Right renal cortex interstitium (tissue), 3 donors: ENCODE measurements around the gene ITPRIPL2. TPM values are rescaled to one million over a fixed set of nuclear protein-coding genes. Genes with fewer than 3 reads are reported as not detected.

Source experiments
- polyA plus RNA-seq, 3 donors: library from polyadenylated mRNA; unstranded; fragments of 120-200 nt; gene quantifications; one replicate each; pipeline ENCODE4 v1.2.1, GENCODE V29; 2013; ENCODE audit not compliant: insufficient read length in 3 of 3

The ITPRIPL2 gene
- polyA plus RNA-seq, 3 donors = 15.2 to 16.6 (median 15.8) TPM

Other genes with a start within 250 kb of the ITPRIPL2 start
- gene SMG1, start 187.6 kb upstream of the ITPRIPL2 start, polyA plus RNA-seq = 10 to 100 TPM; 48.5 to 53.7 (median 53.0) TPM
- gene TMC7, start 130.0 kb upstream of the ITPRIPL2 start, polyA plus RNA-seq = 1 to 10 TPM; 1.6 to 1.7 (median 1.7) TPM
- gene COQ7, start 46.4 kb upstream of the ITPRIPL2 start, polyA plus RNA-seq = 10 to 100 TPM; 30.5 to 34.4 (median 32.1) TPM
- gene SYT17, start 54.3 kb downstream of the ITPRIPL2 start, polyA plus RNA-seq = 10 to 100 TPM in 1 of 3 donors, 1 to 10 TPM in 2; 9.3 to 10.4 (median 10.0) TPM
- gene CLEC19A, start 171.8 kb downstream of the ITPRIPL2 start, polyA plus RNA-seq = under 1 TPM in 1 of 3 donors, not detected in 2; 0.11 TPM